OCI-LY3 (cell line): ENCODE measurements around the gene DIPK1A.

ENCODE experiments used
- H2AFZ ChIP-seq: fragments of 200-600, 300-600 bp; shearing (Covaris generic); 2 replicates; pipeline ENCODE4 v1.6.0; 2014; ENCODE audit warnings: antibody characterized with exemption, low read depth, low read length
- H3K27ac ChIP-seq: fragments of 200-600, 300-600 bp; sonication (generic); 2 replicates; pipeline ENCODE4 v1.5.1; 2014; ENCODE audit warnings: mild to moderate bottlenecking, low read length, moderate library complexity, mixed read lengths
- H3K27me3 ChIP-seq: fragments of 200-600, 300-600 bp; sonication (generic); 2 replicates; pipeline ENCODE4 v1.6.1; 2014; ENCODE audit warnings: low read depth, low read length, mixed read lengths
- H3K36me3 ChIP-seq: fragments of 200-600, 300-600 bp; sonication (generic); replicated peaks from 2 replicates; pipeline ENCODE3; 2014; ENCODE audit warnings: low read depth, low read length, mixed read lengths
- H3K4me1 ChIP-seq: fragments of 300-600, 200-600 bp; sonication (generic); 2 replicates; pipeline ENCODE4 v1.6.1; 2014; ENCODE audit warnings: low read length, mixed read lengths
- H3K4me2 ChIP-seq: fragments of 200-600, 300-600 bp; sonication (generic); 2 replicates; pipeline ENCODE4 v1.6.1; 2014; ENCODE audit warnings: low read length, mixed read lengths
- H3K4me3 ChIP-seq: fragments of 300-600, 200-600 bp; sonication (generic); 2 replicates; pipeline ENCODE4 v1.5.1; 2014; ENCODE audit warnings: antibody characterized with exemption, mild to moderate bottlenecking, low read length, moderate library complexity
- H3K79me2 ChIP-seq: fragments of 300-600, 200-600 bp; shearing (Covaris generic); 2 replicates; pipeline ENCODE4 v1.6.1; 2014; ENCODE audit warnings: mild to moderate bottlenecking, low read length, mixed read lengths
- H3K9ac ChIP-seq: fragments of 300-600, 200-600 bp; shearing (Covaris generic); 2 replicates; pipeline ENCODE4 v1.6.0; 2014; ENCODE audit warnings: mild to moderate bottlenecking, low read length, moderate library complexity
- H3K9me3 ChIP-seq: fragments of 200-600, 300-600 bp; shearing (Covaris generic); 2 replicates; pipeline ENCODE4 v1.6.1; 2014; ENCODE audit warnings: low read length, mixed read lengths; ENCODE audit not compliant: insufficient read depth
- H4K20me1 ChIP-seq: fragments of 200-600, 300-600 bp; sonication (generic); 2 replicates; pipeline ENCODE4 v1.6.1; 2016; ENCODE audit warnings: low read length, mixed read lengths; ENCODE audit not compliant: insufficient read depth
- EZH2phosphoT487 ChIP-seq: fragments of 200-600 bp; shearing (Covaris generic); IDR thresholded peaks from 2 replicates; pipeline ENCODE4 v1.6.1; 2018; ENCODE audit warnings: antibody characterized with exemption, mixed run types, low read depth
- TF ChIP-seq, protein P1 (sequence below): fragments of 200-600, 300-600 bp; sonication (generic); IDR thresholded peaks from 2 replicates; pipeline ENCODE4 v1.5.1; 2014; ENCODE audit warnings: antibody characterized with exemption, low read length, low read depth

DIPK1A gene

DNA sequence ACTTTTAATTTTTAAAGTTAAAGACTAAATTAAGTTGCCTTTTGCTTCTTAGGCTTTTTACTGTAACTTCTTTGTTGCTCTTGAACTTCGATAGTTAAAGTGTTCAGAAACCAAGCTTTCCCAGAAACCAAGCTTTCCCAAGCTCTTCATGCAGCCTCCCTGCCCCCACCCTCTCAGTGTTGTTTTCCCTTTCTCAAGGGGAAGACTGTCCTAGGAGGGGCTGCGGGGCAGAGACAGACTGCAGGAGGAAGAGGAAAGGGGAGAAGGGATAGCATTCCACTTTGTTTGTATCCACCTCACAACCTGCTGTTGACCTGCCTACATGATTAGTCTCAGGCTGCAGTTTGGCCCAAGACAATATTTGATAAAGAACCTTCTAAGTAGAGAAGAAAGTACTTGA lies 39.0 kb upstream of the DIPK1A start:
- H3K36me3 ChIP-seq, result no peaks in the 10 kb centered on the region
- peak overlapping the region; percentile 35 for H3K4me2 ChIP-seq
- TF ChIP-seq EZH2phosphoT487, result no peak
- TF ChIP-seq, protein P1, sequence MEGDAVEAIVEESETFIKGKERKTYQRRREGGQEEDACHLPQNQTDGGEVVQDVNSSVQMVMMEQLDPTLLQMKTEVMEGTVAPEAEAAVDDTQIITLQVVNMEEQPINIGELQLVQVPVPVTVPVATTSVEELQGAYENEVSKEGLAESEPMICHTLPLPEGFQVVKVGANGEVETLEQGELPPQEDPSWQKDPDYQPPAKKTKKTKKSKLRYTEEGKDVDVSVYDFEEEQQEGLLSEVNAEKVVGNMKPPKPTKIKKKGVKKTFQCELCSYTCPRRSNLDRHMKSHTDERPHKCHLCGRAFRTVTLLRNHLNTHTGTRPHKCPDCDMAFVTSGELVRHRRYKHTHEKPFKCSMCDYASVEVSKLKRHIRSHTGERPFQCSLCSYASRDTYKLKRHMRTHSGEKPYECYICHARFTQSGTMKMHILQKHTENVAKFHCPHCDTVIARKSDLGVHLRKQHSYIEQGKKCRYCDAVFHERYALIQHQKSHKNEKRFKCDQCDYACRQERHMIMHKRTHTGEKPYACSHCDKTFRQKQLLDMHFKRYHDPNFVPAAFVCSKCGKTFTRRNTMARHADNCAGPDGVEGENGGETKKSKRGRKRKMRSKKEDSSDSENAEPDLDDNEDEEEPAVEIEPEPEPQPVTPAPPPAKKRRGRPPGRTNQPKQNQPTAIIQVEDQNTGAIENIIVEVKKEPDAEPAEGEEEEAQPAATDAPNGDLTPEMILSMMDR, result no peak
- H3K27me3 ChIP-seq, result no peaks in the 10 kb centered on the region
- peaks cover 24% of the 10 kb centered on the region for H3K4me1 ChIP-seq
- H3K9me3 ChIP-seq, result no peaks in the 10 kb centered on the region
- no peak overlapping the region for H3K4me3 ChIP-seq
- no peak overlapping the region for H2AFZ ChIP-seq
- H3K79me2 ChIP-seq, result no peaks in the 10 kb centered on the region
- no peak overlapping the region for H3K9ac ChIP-seq
- no peak overlapping the region for H3K27ac ChIP-seq
- no peaks in the 10 kb centered on the region for H4K20me1 ChIP-seq

DNA sequence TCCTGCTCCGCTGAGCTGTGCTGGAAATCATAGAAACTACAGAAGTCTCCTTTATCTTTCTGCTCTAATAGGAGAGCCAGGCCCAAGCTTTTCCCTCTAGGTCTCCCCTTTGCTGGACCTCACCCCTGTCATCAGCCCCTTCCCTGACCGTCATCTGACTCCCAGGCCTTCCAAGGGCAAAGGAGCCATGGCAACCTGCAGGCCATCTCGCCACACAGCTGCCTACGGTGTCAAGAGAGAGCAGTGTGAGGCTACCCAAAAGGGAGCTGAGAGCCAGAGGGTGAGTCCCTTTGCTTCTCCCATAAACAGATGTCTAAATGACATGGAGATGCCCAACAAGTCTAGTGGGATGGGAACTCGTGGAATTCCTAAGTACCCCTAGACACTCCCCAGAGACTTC lies 37.6 kb upstream of the DIPK1A start:
- H3K4me3 ChIP-seq, result no peak overlapping the region
- no peaks in the 10 kb centered on the region for H3K79me2 ChIP-seq
- no peak overlapping the region for H3K27ac ChIP-seq
- no peak overlapping the region for H3K4me2 ChIP-seq
- no peak for TF ChIP-seq EZH2phosphoT487
- TF ChIP-seq, protein P1, result no peak
- H3K4me1 ChIP-seq, result peaks cover 15% of the 10 kb centered on the region
- no peaks in the 10 kb centered on the region for H3K36me3 ChIP-seq
- no peak overlapping the region for H3K9ac ChIP-seq
- no peaks in the 10 kb centered on the region for H3K27me3 ChIP-seq
- no peak overlapping the region for H2AFZ ChIP-seq
- H3K9me3 ChIP-seq, result no peaks in the 10 kb centered on the region
- H4K20me1 ChIP-seq, result no peaks in the 10 kb centered on the region

DNA sequence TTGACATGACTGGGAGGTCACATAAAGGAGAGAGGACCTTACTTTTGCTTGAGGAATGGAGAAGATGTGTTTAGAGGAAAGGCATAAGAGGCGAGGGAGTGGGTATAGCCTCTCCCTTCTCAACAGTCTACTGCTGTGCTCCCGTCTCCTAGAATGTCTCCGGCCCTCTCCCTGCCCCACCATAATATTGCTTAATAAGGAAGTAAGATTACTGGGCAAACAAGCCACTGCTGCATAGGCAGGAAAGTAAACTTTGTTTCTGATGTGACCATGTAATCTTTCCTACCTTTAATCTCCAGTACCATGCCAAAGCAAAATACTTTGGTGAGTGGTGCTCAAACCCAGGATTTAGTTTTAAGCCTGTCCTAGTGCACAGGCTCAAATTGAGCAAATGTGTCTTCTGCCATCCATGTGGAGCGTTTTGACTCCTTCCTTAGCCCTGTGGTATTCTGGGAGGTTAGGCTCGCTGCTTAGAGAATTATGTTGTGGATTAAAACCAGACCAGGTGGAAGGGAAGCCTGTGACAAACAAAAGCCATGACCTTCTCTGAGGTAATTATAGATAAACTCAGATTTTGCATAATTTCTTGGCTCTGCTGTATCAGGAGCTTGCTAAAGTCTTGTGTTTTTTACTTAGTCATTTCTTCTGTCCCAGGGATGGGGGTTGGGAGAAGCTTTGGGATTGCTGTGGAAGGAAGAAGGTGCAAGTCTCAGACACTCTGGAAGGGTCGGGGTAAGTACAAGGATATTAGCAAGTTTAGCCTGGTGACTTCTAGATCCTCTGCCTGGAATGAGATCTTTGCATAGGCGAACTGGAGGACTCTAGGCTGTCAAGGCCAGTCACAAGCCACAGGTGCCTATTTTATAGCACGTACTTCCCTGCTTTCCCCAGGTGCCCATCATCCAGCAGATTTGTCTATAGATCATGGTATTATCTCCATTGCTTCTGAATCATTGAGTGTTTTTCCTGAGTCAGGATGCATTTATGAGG lies 34.5 kb upstream of the DIPK1A start:
- no peaks in the 10 kb centered on the region for H3K9me3 ChIP-seq
- H3K79me2 ChIP-seq, result no peaks in the 10 kb centered on the region
- no peaks in the 10 kb centered on the region for H3K36me3 ChIP-seq
- H4K20me1 ChIP-seq, result no peaks in the 10 kb centered on the region
- H3K27me3 ChIP-seq, result no peaks in the 10 kb centered on the region
- no peak overlapping the region for H3K4me3 ChIP-seq
- no peak overlapping the region; the same call in 1 of the 2 replicates for H2AFZ ChIP-seq
- no peak overlapping the region for H3K4me2 ChIP-seq
- no peak overlapping the region for H3K27ac ChIP-seq
- peaks cover 25% of the 10 kb centered on the region for H3K4me1 ChIP-seq
- TF ChIP-seq, protein P1, result no peak
- TF ChIP-seq EZH2phosphoT487, result no peak
- H3K9ac ChIP-seq, result no peak overlapping the region

DNA sequence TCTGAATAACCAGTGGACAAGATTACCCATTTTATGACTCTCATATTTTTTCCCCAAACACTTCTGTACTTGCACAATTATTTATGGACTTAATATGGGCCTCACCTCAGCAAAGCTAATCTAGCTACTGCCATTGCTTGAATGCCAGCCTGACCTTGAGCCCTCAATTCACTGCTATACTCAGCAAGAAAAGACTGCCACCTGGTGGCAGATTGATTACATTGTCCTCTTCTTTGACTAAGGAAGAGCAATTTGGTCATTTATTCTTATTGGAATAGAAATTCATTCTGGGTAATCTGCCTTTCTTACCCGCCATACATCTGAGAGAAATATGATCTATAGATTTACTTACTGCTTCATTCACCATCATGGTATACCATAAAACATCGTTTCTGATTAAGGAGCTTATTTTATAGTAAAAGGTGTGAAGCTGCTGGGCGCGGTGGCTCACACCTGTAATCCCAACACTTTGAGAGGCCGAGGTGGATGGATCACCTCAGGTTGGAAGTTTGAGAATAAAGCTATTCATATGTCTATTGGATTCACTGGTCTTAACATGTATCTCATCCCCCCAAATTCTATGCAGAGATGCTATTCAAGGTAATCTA lies 32.9 kb upstream of the DIPK1A start:
- H3K9ac ChIP-seq, result peak overlapping the region; percentile 36
- no peak overlapping the region; the same call in 1 of the 2 replicates for H3K27ac ChIP-seq
- peaks cover 21% of the 10 kb centered on the region for H3K4me1 ChIP-seq
- H3K36me3 ChIP-seq, result no peaks in the 10 kb centered on the region
- no peak overlapping the region for H3K4me3 ChIP-seq
- TF ChIP-seq, protein P1, result peak; percentile 78
- TF ChIP-seq EZH2phosphoT487, result no peak
- H2AFZ ChIP-seq, result peak overlapping the region; percentile 61
- peak overlapping the region; percentile 32; the same call in 1 of the 2 replicates for H3K4me2 ChIP-seq
- H3K27me3 ChIP-seq, result no peaks in the 10 kb centered on the region
- no peaks in the 10 kb centered on the region for H4K20me1 ChIP-seq
- no peaks in the 10 kb centered on the region for H3K79me2 ChIP-seq
- no peaks in the 10 kb centered on the region for H3K9me3 ChIP-seq
